ENCODE data around the gene POU2AF1.
A peak's percentile ranks its signal among the peaks of the same experiment; 100 is the strongest.

The POU2AF1 gene

DNA sequence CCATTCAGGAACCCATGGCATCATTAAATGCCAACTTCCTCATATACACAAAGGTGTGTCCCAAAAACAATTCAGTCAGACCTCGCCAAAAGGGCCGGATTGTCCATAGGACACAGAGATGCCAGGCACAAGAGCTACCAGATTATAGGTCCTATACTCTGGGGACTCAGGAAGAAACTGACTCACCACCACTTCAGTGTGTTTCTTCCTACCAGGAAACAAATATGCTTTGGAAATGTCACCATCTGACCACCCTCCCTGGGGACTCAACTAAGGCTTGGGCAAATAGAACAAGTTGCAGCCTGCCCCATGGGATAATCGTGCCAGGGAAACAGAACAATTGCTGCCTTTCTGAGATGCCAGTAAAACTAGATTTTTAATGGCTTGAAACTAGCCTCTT, 69.0 kb downstream of the POU2AF1 start:
- TF ChIP-seq, protein P1, sequence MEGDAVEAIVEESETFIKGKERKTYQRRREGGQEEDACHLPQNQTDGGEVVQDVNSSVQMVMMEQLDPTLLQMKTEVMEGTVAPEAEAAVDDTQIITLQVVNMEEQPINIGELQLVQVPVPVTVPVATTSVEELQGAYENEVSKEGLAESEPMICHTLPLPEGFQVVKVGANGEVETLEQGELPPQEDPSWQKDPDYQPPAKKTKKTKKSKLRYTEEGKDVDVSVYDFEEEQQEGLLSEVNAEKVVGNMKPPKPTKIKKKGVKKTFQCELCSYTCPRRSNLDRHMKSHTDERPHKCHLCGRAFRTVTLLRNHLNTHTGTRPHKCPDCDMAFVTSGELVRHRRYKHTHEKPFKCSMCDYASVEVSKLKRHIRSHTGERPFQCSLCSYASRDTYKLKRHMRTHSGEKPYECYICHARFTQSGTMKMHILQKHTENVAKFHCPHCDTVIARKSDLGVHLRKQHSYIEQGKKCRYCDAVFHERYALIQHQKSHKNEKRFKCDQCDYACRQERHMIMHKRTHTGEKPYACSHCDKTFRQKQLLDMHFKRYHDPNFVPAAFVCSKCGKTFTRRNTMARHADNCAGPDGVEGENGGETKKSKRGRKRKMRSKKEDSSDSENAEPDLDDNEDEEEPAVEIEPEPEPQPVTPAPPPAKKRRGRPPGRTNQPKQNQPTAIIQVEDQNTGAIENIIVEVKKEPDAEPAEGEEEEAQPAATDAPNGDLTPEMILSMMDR (IDR thresholded peaks at IDR 0.05; ENCODE audit: insufficient read depth, missing control alignments), result no peak
- no peak for DNase-seq (ENCODE audit: insufficient read length, low spot score)
- FAIRE-seq, result no peak

DNA sequence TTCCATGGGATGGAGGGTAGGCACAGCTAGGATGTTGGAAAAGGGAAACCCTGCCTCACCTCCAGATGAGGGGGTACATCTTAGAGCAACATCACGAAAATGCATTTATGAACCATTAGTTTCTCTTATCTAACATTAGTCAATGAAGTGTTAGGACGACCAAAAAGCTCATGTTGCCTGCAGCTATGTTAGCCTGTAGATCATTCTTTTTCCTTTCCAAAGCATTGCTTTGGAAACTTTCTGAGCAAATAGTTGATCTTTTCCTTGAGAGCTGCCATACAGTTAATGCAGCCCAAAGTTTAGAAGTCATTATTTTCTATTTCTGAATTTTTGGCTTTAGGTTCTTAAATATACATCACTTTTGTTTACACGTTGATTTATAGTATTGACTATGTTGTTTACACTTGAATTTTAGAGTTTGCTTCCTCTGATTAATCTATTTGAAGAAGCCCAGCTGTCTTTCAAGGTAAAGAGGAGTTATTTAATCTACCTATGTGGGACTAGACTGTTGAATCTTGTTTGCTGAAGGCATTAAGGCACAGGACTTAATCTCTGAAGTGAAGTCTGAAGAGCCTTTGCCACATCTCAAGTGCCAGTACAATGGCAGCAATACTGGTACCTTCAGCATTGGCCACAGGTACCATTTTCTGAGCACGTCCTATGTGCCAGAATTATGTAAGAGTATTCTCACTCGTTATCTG, 69.7 kb downstream of the POU2AF1 start:
- no peak for DNase-seq (ENCODE audit: insufficient read length, low spot score)
- TF ChIP-seq, protein P1 (IDR thresholded peaks at IDR 0.05; ENCODE audit: insufficient read depth, missing control alignments), result no peak
- FAIRE-seq, result peak; percentile 53

DNA sequence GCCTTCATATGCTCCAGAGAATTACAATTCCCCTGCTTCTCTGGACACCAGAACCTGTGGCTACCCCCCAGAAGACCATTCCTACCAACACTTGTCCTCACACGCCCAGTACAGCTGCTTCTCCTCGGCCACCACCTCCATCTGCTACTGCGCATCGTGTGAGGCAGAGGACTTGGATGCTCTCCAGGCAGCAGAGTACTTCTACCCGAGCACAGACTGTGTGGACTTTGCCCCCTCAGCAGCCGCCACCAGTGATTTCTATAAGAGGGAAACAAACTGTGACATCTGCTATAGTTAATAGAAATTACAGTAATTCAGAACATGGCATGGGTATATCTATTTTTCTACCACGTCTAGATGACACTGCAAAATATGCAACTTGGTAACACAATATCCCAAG, 70.9 kb downstream of the POU2AF1 start:
- no peak for DNase-seq (ENCODE audit: insufficient read length, low spot score)
- TF ChIP-seq, protein P1 (IDR thresholded peaks at IDR 0.05; ENCODE audit: insufficient read depth, missing control alignments), result no peak
- no peak for FAIRE-seq

DNA sequence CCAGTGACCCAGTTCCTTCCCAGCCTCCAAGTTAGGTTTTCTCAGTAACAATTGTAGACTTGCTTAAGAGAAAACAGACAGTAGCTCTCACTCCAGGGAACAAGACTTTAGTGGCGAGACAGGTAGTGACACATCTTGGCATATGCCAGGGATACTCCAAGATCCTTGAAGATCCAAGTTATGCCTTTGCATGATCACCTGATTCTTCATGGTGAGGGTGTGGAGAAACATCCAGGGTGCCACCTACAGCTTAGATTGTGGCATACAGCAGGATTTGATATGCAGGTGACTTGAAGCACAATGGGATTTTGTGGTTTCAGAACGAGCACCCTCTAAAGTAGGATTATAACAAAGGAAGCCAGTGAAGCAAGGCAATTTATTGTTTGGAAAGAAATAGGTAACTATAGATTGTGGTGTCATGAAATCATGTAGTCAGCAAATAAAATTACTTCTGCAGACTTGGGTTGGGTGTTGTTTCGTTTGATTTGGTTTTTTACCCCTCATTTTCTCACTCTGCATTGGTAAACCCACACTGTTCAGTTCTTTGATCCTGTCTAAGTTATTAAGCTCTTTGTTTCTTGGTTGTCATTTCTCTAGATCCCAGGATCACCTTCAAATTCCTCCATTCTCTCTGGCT, 71.5 kb downstream of the POU2AF1 start:
- FAIRE-seq (no peak), DNase-seq (ENCODE audit: insufficient read length, low spot score) (no peak)
- TF ChIP-seq, protein P1 (IDR thresholded peaks at IDR 0.05; ENCODE audit: insufficient read depth, missing control alignments), result no peak

DNA sequence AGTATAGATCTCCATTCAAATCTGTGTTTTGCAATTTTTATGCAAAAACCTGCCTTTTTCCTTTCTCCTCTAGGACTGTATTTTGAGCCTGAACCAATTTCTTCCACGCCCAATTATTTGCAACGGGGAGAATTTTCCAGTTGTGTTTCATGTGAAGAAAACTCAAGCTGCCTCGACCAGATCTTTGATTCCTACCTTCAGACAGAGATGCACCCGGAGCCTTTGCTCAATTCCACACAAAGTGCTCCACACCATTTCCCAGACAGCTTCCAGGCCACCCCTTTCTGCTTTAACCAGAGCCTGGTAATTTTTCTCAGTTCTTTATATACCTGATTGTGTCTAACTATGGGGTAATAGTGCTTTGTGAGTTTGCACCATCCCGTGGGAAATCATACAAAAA, 72.8 kb downstream of the POU2AF1 start:
- FAIRE-seq, result no peak
- no peak for DNase-seq (ENCODE audit: insufficient read length, low spot score)
- TF ChIP-seq, protein P1 (IDR thresholded peaks at IDR 0.05; ENCODE audit: insufficient read depth, missing control alignments), result no peak

DNA sequence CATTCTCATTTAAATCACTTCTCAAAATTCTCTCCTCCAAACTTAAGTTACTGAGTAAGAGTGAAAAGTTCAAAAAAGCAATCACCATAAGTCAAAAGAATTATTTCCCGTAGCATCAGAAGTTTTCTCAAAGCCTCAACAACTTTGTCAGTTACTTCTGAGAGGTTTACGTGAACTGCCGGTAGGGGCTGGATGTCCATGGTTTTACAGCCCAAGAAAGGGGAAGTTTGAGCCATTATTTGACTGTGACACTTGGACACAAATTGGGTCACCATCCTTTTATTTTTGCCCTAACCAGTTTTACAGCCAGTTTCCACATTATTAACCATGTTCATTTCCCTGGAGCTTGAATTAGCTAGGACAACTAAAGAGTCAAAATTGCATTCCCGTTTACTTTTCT, 73.2 kb downstream of the POU2AF1 start:
- TF ChIP-seq, protein P1 (IDR thresholded peaks at IDR 0.05; ENCODE audit: insufficient read depth, missing control alignments), result no peak
- DNase-seq (ENCODE audit: insufficient read length, low spot score), result no peak
- no peak for FAIRE-seq

DNA sequence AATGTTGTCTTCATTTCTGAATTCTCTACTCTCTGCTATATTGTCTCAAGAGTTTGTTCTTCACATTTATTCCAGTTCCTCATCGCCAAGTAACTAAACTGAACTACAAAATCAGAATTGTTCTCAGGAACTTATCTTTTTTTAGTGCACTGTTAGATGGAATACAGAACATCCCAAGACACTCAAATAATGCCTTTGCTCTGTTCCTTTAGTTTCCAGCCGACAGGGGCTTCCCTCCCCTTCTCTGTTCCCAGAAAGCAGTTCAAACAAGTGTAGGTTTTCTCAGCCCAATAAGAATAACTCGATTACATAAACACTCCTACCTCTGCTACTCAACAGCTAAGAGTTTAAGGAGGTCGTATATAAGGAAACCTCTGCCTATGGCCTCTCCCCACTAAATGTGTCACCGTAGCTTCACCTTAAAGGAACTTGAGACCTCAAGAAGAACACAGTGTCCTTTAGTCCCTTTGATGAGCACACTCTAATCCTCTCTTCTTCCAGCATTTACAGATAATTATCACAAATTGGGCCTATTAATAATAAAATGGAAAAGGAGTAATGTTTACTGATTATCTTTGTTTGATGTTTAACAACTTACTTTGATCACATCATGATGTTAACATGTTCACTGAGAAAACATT, 73.8 kb downstream of the POU2AF1 start:
- DNase-seq (ENCODE audit: insufficient read length, low spot score), result no peak
- TF ChIP-seq, protein P1 (IDR thresholded peaks at IDR 0.05; ENCODE audit: insufficient read depth, missing control alignments), result no peak
- peak; percentile 29 for FAIRE-seq
